HG03280 (cell line): ENCODE results near the gene ZNF750.

ENCODE experiments used
- ATAC-seq: cut with Tn5 transposase; IDR thresholded peaks from one replicate; pipeline ENCODE4 v1.9.1; 2021; ENCODE audit warnings: mild to moderate bottlenecking, moderate library complexity; ENCODE audit not compliant: unreplicated experiment

ZNF750 gene

DNA sequence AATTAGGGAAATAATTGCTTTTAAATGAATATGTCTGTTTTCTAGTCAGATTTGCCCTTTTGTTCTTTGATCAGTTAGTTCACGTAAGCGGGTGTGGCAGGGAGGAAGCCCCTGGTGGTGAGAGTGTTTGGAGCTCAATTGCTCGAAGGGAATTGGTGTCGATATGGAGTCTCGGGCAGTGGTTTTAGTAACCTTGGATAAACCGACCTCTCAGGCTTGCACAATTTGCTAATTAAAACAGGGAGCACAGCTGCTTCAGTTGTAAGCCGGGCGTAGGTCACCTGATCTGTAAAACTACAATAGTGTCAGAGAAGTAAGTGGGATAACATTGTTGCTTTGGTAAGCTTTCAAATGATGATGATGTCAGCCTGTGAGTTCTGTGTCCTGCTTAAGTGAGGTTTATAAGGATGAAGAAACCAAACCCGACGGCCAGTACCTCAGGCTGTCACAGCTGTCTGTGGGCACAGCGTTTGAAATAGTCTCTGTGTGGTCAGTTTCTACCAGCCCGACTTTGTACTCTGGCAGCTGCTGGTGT is 2.9 kb downstream of the ZNF750 start:
- no peak for ATAC-seq

DNA sequence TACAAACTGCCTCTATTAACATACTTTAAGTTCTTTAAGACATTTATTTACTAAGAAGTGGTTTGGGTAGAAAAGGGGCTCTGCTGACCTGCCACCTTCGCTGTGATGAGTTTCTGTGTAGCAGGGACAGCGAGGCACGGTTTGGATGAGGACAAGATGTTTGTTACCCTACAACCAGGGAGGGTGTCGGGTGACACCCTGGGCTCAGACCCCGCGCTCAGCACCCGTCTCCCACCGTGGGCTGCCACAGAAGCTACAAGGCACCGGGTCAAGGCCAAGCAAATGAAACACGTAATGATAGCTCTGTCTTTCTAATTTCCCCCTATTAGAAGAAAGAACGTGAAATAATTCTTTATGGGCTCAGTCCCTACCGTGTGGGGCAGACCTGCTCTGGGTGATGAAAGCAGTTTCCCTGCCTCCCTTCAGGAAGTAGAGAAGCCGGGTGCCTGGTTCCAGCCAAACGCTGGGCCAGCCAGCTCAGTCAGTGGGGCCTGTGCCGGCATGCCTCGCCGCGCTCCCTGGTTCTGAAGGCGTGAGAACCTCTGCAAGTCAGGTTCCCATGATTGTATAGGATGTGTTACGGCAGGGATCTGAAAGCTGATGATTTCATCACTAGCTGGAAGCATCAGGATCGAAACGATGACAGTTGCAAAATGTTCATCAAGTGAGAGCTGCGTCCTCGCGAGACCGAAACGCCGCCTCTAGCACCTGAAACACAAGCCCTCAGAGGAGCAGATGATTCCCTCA is 3.9 kb downstream of the ZNF750 start:
- ATAC-seq, result no peak

DNA sequence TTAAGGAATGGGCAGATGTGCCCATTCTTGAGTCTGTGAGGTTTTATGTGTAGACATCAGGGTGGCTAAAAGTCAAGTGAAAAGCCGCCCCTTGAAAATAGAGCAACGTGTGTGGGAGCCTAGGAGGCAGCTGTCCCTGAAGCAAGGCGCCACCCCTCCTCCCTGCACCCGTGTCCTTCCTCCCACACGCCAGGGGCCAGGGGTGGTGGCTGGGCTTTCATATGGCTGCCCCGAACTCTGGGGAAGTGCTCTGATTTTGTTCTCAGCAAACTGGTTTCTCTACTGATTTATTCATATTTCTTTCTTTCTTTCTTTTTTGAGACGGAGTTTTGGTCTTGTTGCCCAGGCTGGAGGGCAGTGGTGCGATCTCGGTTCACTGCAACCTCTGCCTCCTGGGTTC is 4.7 kb downstream of the ZNF750 start:
- ATAC-seq, result no peak

DNA sequence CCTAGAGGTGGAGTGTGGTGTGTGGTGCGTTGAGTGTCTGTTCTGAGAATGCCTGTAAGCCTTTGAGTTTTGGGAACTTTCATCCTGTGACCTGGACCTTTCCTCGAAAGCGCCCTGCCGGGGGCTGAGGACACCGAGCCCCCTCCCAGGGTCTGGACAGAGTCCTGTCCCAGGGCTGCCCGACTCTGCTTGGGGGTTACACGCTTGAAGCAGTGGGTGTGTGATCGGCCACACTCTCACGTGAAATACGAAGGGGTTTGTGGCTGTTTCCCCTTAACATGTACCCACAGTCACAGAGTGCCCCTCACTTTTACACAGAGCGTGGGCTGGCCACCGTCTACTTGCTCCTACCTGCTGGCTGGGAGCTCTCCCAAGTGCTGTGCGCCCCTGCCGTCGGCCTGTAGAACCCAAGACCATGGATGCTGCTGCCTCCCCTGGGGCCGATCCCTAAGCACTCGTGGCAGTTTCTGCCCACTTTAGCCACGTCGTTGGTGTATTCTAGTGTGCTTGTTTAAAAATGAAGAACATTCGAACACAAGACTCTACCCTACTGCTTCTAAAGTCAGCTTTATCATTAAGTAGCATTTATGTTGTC is 6.8 kb downstream of the ZNF750 start:
- no peak for ATAC-seq

DNA sequence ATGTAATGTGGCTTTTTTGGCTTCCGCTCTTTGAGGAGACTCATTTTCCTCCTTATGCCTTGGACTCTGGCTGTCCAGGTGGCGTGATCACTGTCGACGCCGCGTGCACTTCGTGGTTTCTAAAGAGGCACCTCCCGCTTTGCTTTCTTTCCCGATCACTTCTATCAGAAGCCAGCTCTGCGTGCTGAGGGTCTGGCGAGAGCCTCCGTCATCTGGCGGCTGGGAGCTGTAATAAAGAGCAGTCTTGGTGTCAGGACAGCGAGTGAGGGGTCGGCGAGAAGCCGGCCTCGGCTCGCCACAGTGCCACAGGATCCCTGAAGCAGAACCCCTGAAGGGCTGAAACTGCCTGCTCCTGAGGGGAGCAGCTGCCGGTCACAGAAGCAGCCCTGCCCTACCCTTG is 7.4 kb downstream of the ZNF750 start:
- no peak for ATAC-seq

DNA sequence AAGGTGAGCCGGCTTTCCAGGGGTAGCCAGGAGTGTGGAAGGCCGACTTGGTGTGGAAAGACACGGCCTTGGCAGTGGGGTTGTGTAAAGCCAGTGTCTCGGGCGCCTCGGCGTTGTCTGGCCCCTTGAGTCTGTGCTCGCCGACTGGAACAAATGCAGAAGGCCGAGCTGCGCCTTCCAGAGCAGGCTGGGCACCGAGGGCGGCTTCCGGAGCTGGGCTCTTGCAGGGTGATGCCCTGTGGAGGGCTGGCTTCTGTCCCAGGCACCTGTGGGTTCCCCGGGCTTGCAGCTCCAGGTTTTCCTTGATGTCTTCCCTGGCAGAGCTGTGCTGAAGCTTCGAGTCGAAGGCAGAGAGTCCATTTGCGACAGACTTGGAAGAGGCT is 8.0 kb downstream of the ZNF750 start:
- no peak for ATAC-seq

DNA sequence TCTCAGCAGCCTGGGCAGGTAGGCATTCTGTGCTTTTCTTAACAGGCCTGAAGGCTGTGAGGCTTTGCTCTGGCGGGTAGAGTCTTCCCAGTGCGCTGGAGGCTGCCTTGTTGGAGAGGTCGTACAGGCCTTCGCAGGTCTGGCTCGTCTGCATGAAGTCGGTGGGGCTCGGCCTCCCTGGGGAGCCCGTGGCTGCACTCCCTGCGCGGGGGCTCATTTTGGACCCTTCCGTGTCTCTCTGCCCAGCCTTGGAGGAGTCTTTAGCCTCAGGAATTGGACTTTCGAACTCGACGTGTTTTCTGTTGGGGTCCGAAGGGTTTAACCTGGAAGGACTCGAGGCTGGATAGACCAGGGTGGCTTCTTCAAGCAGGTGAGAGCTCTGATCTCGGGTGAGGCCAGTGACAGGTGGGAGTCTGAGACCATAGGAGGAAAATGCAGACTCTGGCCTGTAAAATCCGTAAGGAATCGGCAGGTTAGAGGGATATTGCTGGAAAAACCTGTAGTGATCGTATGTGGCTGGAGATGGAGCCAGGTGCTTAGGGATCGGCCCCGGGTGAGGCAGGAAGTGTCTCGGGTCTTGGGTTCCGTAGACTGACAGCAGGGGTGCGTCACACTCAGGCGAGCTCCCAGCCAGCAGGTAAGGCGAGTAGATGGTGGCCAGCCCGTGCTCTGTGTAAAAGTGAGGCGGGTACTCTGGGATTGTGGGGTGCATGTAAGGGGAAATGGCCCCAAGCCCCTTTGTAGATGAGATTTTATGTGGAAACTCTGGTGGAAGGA is 8.6 kb downstream of the ZNF750 start:
- no peak for ATAC-seq

DNA sequence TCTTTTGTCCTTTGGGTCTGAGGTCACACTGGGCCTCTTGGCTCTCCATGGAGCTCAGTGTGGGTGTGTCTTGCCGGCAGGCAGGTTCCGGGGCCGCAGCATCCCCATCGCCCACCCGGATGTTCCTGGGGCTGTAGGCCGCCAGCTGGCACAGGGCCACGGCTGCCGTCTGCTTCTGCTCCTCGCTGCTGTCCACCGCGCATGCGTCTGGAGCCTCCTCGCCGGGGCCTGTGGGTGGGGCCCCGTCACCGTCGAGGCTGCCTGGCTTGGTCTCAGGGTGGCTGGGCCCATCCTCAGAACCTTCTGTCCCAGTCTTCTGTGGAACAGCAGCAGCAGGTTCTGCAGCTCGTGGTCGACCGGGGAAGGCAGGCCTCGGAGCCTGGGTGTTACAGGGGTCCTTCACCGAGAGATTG is 9.6 kb downstream of the ZNF750 start:
- ATAC-seq, result no peak

DNA sequence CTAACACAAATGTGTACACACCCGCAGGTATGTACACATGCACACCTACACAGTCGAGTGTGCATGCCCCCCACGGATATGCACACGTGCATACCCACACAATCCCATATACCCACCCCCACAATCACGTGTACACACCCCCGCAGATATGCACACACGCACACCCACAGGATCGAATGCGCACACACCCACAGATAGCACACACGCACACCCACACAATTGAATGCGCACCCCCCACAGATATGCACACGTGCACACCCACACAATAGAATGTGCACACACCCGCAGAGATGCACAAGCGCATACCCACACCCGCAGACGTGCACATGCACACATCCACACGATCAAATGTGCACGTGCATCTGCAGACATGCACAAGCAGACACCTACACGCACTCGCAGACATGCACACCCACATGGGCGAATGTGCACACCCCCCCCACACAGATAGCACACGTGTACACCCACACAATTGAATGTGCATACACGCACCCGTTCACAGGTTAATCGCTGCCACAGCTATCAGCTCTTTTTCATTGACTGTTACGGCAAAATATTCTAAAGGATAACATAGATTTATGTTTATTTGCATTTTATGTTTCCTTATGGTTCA is 10.8 kb downstream of the ZNF750 start:
- ATAC-seq, result no peak

DNA sequence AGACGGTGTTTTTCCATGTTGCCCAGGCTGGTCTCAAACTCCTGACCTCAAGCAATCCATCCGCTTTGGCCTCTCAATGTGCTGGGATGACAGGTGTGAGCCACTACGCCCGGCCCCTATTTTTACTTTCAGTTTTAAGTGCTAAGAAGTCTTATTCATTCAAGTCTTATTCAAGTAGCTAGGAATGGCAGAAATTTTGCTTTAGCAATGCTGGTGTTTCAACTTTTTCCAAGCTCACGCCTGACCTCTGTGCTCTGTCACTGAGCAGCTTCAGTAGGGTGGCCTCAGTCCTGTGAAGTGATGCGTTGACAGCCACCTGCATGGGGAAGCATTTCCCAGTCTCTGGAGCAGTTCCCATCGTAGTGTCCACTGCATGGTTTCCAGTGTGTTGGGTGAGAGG is 12.9 kb downstream of the ZNF750 start:
- no peak for ATAC-seq

DNA sequence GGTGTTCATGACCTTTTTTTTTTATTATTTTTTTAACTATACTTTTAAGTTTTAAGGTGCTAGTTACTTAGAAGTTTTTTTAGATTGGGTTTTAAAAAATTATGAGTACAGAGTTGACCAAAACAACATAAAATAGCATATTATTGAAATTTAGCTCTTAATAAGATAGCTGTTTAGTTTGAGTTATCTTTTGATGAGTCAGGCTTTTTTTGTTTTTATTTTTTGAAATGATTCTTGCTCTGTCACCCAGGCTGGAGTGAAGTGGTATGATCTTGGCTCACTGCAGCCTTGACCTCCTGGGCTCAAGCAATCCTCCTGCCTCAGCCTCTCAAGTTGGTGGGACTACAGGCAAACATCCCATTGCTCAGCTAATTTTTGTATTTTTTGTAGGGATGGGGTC is 13.6 kb downstream of the ZNF750 start:
- ATAC-seq, result no peak

DNA sequence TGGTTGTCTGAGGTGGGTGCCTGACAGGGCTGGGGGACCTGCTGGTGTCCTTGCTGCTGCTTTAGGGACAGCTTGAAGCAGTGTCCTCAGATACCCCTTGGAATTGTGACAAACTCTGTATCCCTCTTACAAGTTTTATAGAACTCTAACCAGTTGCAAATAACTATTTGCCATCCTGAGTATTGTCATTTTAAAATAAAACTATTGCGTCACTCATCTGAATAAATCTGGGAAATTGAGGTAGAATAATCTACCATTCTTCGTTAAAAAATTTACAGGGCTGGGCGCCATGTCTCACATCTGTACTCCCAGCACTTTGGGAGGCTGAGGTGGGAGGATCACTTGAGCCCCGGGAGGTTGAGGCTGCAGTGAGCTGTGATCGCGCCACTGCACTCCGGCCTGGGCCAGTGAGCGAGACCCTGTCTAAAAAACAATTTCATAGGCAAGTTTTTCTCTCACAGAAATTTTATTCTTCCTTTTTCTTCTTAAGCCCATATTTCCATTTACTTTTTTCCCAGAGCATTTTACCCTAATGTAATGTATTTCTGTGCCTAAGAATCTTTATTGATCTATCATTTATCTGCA is 14.2 kb downstream of the ZNF750 start:
- no peak for ATAC-seq

DNA sequence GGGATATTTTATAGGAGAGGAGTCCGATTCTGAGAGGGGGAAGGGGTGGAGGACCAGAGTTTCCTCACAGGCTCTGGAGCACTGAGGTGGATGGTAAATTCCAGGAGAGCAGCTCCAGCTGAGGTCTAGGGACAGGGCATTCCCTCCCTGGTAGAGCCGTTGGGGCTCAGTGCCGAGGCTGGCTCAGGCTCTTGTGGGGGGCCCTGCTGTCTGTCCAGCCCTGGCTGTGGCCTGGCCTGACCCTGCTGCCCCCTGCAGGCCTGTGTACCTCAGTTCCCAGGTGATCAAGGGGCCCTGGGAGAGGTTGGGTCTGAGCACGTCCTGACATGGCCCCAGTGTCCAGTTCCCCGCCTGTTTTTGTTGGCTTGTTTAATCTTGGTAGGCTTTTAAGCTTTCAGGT is 16.8 kb downstream of the ZNF750 start:
- no peak for ATAC-seq

DNA sequence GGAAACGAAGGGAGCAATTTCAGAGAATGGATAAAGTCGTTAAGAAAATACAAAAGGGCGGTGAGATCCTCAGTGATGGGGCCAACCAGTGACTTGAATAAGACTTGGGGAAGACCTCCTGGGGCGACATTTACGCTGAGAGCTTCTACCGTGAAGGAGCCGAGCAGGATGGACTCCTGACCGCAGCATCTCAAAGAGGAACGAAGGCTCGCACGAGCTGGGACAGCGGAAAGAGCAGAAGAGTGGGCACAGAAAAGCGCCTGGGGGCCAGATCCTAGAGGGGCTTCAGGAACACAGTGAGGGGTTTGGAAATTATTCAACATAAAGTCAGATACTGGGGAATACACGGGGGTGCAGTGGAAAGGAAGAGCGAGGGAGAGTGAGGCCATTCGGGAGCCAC is 17.5 kb downstream of the ZNF750 start:
- ATAC-seq, result no peak

DNA sequence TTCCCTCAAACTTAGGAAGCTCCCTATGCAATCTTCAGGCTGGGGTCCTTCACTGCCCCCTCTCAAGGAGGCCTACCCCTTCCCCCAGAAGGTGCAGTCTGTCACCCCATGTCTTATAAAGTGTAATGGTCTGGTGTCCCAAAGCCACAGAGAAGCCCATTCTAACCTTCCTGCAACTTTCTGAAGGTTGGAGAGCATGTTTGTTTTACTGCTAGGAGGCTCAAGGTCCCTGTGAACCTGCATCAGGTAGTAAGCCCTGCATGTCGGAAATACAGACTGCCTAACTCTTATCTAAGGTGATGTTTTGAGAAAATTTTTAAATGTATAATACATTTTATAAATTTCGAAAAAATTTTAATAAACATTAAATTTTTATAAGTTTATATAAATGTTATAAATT is 18.3 kb downstream of the ZNF750 start:
- no peak for ATAC-seq

DNA sequence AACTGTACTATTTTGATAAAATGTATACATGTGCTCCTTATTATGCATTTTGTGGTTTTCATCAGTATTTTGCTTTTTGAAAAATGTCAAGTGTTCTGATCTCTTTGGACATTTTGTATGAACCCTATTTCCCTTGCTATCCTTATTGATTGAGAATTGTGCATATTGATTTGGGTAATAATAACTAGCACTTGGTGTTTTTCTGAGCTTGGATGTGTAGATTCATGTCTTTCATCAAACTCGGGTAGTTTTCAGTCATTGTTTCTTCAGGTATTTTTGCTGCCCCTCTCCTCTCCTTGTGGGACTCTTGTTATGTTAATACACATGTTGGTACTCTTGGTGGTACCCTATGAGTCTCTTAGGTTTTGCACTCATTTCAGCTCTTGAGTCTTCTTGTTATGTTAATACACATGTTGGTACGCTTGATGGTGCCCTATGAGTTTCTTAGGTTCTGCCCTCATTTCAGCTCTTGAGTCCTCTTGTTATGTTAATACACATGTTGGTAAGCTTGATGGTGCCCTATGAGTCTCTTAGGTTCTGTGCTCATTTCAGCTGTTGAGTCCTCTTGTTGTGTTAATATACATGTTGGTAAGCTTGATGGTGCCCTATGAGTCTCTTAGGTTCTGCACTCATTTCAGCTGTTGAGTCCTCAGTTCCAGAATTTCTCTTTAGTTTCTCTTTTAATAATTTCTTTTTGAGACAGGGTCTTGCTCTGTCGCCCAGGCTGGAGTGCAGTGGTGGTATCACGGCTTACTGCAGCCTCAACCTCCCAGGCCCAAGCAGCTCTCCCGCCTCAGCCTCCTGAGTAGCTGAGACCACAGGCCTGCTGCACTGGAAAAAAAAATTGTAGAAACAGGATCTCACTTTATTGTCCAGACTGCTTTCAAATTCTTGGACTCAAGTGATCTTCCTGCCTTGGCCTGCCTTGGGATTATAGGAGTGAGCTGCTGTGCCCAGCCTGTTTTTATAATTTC is 19.3 kb downstream of the ZNF750 start:
- no peak for ATAC-seq

DNA sequence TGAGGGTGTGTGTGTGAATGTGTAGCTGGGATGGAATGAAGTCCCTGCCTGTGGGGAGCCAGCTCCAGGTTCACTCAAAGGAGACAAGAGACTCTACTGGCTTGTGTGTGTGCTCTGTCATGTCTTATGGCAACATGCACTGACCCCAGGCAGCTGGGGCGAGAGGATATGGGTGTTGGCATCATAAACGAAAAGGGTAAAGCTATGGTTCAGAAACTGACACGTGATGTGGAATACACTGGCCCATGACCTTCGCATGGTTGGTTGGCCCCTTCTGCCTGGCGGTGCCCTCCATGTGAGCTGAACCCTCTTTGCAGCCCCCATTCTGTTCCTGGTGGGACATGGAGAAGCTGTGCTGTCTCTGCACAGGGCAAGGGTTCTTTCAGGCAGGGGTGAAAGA is 21.9 kb downstream of the ZNF750 start:
- no peak for ATAC-seq

DNA sequence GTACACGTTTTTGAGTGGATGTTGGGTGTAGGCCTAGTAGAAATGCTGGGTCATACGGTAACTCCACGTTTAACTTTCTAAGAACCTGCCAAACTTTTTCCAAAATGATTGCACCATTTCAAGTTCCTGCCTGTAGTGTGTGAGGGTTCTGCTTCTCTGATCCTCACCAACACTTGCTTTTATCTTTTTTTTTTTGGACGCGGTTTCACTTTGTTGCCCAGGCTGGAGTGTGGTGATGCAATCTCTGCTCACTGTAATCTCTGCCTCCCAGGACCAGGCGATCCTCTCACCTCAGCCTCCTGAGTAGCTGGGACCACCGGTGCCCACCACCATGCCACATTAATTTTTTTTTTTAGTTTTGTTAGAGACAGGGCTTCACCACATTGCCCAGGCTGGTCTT is 23.5 kb downstream of the ZNF750 start:
- no peak for ATAC-seq

DNA sequence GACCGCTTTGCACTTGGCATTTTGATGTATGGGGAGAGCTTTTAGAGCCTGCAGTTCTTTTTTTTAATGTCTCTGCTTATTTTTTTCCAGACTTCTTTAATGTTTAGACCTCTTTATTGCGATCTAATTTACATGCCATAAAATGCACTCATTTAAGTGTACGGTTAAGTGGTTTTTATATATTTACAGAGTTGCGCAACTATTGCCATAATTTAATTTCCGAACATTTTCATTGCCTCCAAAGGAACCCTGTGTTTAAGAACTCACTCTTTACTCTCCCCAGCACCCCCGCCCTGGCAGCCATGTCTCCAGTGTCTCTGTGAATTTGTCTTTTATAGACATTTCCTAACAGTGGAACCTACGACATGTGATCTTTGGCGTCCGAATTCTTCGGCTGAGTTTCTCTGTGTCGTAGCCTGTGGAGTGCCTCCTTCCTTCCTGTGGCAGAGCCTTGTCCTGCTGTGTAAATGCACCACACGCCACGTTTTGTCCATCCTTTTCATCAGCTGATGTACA is 24.0 kb downstream of the ZNF750 start:
- ATAC-seq, result no peak

DNA sequence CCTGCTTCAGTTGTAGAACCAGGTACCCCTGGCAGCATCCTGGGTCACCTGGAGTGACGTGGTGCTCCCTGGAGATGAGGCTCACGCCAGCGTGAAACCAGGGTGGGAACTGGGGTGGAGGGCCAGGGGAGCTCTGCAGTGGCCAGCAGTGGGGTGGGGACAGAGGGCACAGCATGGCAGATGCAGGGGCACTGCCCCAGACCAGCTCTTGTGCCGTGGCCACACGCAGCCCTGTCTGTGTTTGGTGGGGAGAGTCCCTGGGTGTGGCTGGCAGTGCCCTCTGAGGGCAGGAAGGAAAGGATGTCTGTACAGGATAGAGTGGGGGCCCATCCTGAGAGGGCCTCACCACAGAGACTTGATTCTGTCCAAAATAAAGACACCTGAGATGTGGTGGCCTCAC is 24.5 kb downstream of the ZNF750 start:
- ATAC-seq, result no peak
